ENCODE measurements around the gene BRCA2. TPM values are rescaled to one million over a fixed set of nuclear protein-coding genes. Genes with fewer than 3 reads are reported as not detected.

The BRCA2 gene
- total and polyA plus RNA-seq, 2 experiments from 2014 or later: 3.7 to 5.3 TPM

DNA sequence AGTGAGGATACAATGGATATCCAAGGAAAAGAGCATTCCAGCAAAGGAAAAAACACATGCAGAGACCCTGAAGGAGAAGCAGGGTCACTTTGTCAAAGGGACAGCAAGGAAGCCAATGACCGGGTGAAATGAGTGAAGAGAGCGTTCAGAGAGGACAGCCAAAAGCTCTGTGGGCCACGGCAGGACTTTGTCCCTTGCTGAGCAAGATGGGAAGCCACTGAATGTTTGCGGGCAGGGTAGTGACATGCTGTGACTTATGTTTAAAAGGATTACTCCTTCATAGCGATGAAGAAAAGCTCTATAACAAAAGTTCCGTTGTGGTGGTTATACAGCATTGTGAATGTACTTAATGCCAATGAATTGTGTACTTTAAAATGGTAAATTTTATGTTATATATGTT, 16.6 kb upstream of the BRCA2 start:
- H3K36me3 ChIP-seq (ENCODE audit: low read depth): no peaks in the 10 kb centered on the region
- no peak for DNase-seq

DNA sequence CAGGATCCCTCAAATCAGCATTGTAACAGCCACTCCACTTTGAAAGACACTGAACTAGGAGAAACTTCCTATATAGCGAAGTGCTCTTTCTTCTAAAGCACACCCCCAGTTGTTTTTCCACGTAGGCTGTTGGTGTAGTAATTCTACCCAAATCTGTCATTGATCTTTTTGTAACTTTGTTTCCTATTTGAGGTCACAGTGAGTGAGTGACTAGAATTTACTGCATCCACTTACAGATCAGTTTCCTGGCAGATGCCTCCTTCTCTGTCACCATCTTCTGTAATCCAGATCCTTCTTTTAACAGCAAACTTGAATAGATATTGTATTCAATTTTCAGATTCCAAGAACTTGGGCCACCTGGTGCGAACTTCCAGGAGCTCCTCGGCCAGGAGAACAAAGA, 15.4 kb upstream of the BRCA2 start:
- no peak overlapping the region for H3K27ac ChIP-seq
- no peaks in the 10 kb centered on the region for H3K36me3 ChIP-seq (ENCODE audit: low read depth)
- no peak overlapping the region for H2AFZ ChIP-seq
- no peaks in the 10 kb centered on the region for H3F3A ChIP-seq (ENCODE audit: insufficient read depth)
- WGBS, 2 experiments (ENCODE audit: low coverage in 1 of 2, low lambda C conversion rate in 2 of 2, missing lambda C conversion rate in 2 of 2): 66 to 77% methylated on average over 4 of the region's 4 CpGs
- no peaks in the 10 kb centered on the region for H3K9me2 ChIP-seq (ENCODE audit: insufficient read depth)
- TF ChIP-seq EZH2phosphoT487 (IDR thresholded peaks at IDR 0.05; ENCODE audit: insufficient read depth, low read depth) (no peak), EZH2 (IDR thresholded peaks at IDR 0.05; ENCODE audit: insufficient read depth, poor library complexity, severe bottlenecking) (no peak)
- H3K9ac ChIP-seq: no peak overlapping the region
- H3K4me2 ChIP-seq (ENCODE audit: unreplicated experiment): no peak overlapping the region
- no peaks in the 10 kb centered on the region for H4K20me1 ChIP-seq (ENCODE audit: insufficient read depth)
- in situ Hi-C loops (cut with MboI): loop anchor here (10.0 kb wide), 2 partner anchors 275 to 385 kb away; no protein-coding TSS in a partner anchor
- H3K27me3 ChIP-seq (replicated peaks; ENCODE audit: insufficient read depth): no peaks in the 10 kb centered on the region
- no peak for DNase-seq
- no peaks in the 10 kb centered on the region for H3K9me3 ChIP-seq (ENCODE audit: low read depth)
- no peaks in the 10 kb centered on the region for H3K79me2 ChIP-seq (ENCODE audit: insufficient read depth)
- no peaks in the 10 kb centered on the region for H3K4me1 ChIP-seq (ENCODE audit: insufficient read depth)
- H3K4me3 ChIP-seq: no peak overlapping the region

More for the DNA sequence above, 16.6 kb upstream of the BRCA2 start:
- no peaks in the 10 kb centered on the region for H3K27me3 ChIP-seq (replicated peaks; ENCODE audit: insufficient read depth)
- no peaks in the 10 kb centered on the region for H3K4me1 ChIP-seq (ENCODE audit: insufficient read depth)
- H3K9me3 ChIP-seq (ENCODE audit: low read depth): no peaks in the 10 kb centered on the region
- no peaks in the 10 kb centered on the region for H4K20me1 ChIP-seq (ENCODE audit: insufficient read depth)
- H3K4me3 ChIP-seq: no peak overlapping the region
- TF ChIP-seq EZH2phosphoT487 (IDR thresholded peaks at IDR 0.05; ENCODE audit: insufficient read depth, low read depth): no peak
- no peak for TF ChIP-seq EZH2 (IDR thresholded peaks at IDR 0.05; ENCODE audit: insufficient read depth, poor library complexity, severe bottlenecking)
- no peak overlapping the region for H3K9ac ChIP-seq
- no peaks in the 10 kb centered on the region for H3K9me2 ChIP-seq (ENCODE audit: insufficient read depth)
- in situ Hi-C loops (cut with MboI): loop anchor here (10.0 kb wide), 1 partner anchor 384 kb away; no protein-coding TSS in a partner anchor
- 96 to 99% methylated on average over 6 of the region's 6 CpGs for WGBS, 2 experiments (ENCODE audit: low coverage in 1 of 2, low lambda C conversion rate in 2 of 2, missing lambda C conversion rate in 2 of 2)
- no peaks in the 10 kb centered on the region for H3K79me2 ChIP-seq (ENCODE audit: insufficient read depth)
- H3K4me2 ChIP-seq (ENCODE audit: unreplicated experiment): no peak overlapping the region
- H3K27ac ChIP-seq: no peak overlapping the region
- no peaks in the 10 kb centered on the region for H3F3A ChIP-seq (ENCODE audit: insufficient read depth)
- no peak overlapping the region for H2AFZ ChIP-seq

GRCh38 chr13:32300406-32300805, 14.9 kb upstream of the BRCA2 start:
- H3K36me3 ChIP-seq (ENCODE audit: low read depth): no peaks in the 10 kb centered on the region
- 83 to 86% methylated on average over 8 of the region's 8 CpGs for WGBS, 2 experiments (ENCODE audit: low coverage in 1 of 2, low lambda C conversion rate in 2 of 2, missing lambda C conversion rate in 2 of 2)
- no peaks in the 10 kb centered on the region for H4K20me1 ChIP-seq (ENCODE audit: insufficient read depth)
- H3K4me2 ChIP-seq (ENCODE audit: unreplicated experiment): no peak overlapping the region
- H3K27me3 ChIP-seq (replicated peaks; ENCODE audit: insufficient read depth): no peaks in the 10 kb centered on the region
- no peaks in the 10 kb centered on the region for H3F3A ChIP-seq (ENCODE audit: insufficient read depth)
- H3K79me2 ChIP-seq (ENCODE audit: insufficient read depth): no peaks in the 10 kb centered on the region
- H3K9me3 ChIP-seq (ENCODE audit: low read depth): no peaks in the 10 kb centered on the region
- no peaks in the 10 kb centered on the region for H3K4me1 ChIP-seq (ENCODE audit: insufficient read depth)
- TF ChIP-seq EZH2 (IDR thresholded peaks at IDR 0.05; ENCODE audit: insufficient read depth, poor library complexity, severe bottlenecking) (no peak), EZH2phosphoT487 (IDR thresholded peaks at IDR 0.05; ENCODE audit: insufficient read depth, low read depth) (no peak)
- DNase-seq: no peak
- no peak overlapping the region for H3K9ac ChIP-seq
- no peak overlapping the region for H3K27ac ChIP-seq
- in situ Hi-C loops (cut with MboI): loop anchor here (10.0 kb wide), 1 partner anchor 276 kb away; no protein-coding TSS in a partner anchor
- H2AFZ ChIP-seq: no peak overlapping the region
- H3K4me3 ChIP-seq: no peak overlapping the region
- no peaks in the 10 kb centered on the region for H3K9me2 ChIP-seq (ENCODE audit: insufficient read depth)

- Histone ChIP-seq H3K4me2 (ENCODE audit: unreplicated experiment) (no peak overlapping the region), H3K9me3 (ENCODE audit: low read depth) (no peaks in the 10 kb centered on the region), H3F3A (ENCODE audit: insufficient read depth) (no peaks in the 10 kb centered on the region), H4K20me1 (ENCODE audit: insufficient read depth) (no peaks in the 10 kb centered on the region), H3K79me2 (ENCODE audit: insufficient read depth) (no peaks in the 10 kb centered on the region), H3K27ac (no peak overlapping the region), H3K9ac (no peak overlapping the region), H3K4me3 (no peak overlapping the region), H3K9me2 (ENCODE audit: insufficient read depth) (no peaks in the 10 kb centered on the region), H3K27me3 (replicated peaks; ENCODE audit: insufficient read depth) (no peaks in the 10 kb centered on the region), H2AFZ (no peak overlapping the region), H3K4me1 (ENCODE audit: insufficient read depth) (no peaks in the 10 kb centered on the region), H3K36me3 (ENCODE audit: low read depth) (no peaks in the 10 kb centered on the region)
- DNase-seq: no peak
- in situ Hi-C loops (cut with MboI): loop anchor here (10.0 kb wide), 1 partner anchor 276 kb away; no protein-coding TSS in a partner anchor
- no peak for TF ChIP-seq EZH2 (IDR thresholded peaks at IDR 0.05; ENCODE audit: insufficient read depth, poor library complexity, severe bottlenecking)
- TF ChIP-seq EZH2phosphoT487 (IDR thresholded peaks at IDR 0.05; ENCODE audit: insufficient read depth, low read depth): no peak
- WGBS, 2 experiments (ENCODE audit: low coverage in 1 of 2, low lambda C conversion rate in 2 of 2, missing lambda C conversion rate in 2 of 2): 94 to 100% methylated on average over 1 of the region's 1 CpG
These were observed 14.4 kb upstream of the BRCA2 start for GRCh38 chr13:32300920-32301319.

Measured in GM23248 (cell line).